BJ (cell line): ENCODE measurements around the gene SLX4IP. TPM values are rescaled to one million over a fixed set of nuclear protein-coding genes. Genes with fewer than 3 reads are reported as not detected.

Source experiments
- CTCF ChIA-PET: fragments of 350-600 bp; formaldehyde crosslinking; extraction: SDS; loops from one replicate; lab custom pipeline; 2021; ENCODE audit warnings: antibody characterized with exemption, inconsistent platforms; lab: Yijun Ruan, JAX
- POLR2A ChIA-PET: fragments of 300-600 bp; sonication (Branson Sonifier 250); formaldehyde crosslinking; extraction: SDS; loops from one replicate; lab custom pipeline; 2021; ENCODE audit warnings: antibody characterized with exemption; lab: Charles Lee
- DNase-seq: peaks from one replicate; pipeline ENCODE4 v3.0.0-alpha.2; 2011; ENCODE audit warnings: low read depth
- H3K27me3 ChIP-seq: 2 replicates; pipeline ENCODE4 v1.6.0; 2011; ENCODE audit warnings: low read length; ENCODE audit not compliant: control insufficient read depth, insufficient read depth
- H3K36me3 ChIP-seq: 2 replicates; pipeline ENCODE4 v1.5.1; 2011; ENCODE audit warnings: low read length; ENCODE audit not compliant: control insufficient read depth, insufficient read depth
- H3K4me3 ChIP-seq: 2 replicates; pipeline ENCODE4 v1.5.1; 2011; ENCODE audit warnings: low read depth, mild to moderate bottlenecking, control low read depth, low read length
- CTCF ChIP-seq: IDR thresholded peaks from 2 replicates; pipeline ENCODE4 v1.5.1; 2011; ENCODE audit warnings: low read depth, mild to moderate bottlenecking, control low read depth, inconsistent platforms, low read length, moderate library complexity; ENCODE audit not compliant: insufficient read depth
- polyA plus RNA-seq: library from polyadenylated mRNA; depleted of rRNA; stranded (reverse); fragments of >200 nt; gene quantifications from 2 replicates; pipeline ENCODE4 v1.2.3, GENCODE V29; 2011

Gene SLX4IP
- polyA plus RNA-seq, 1 experiment = 1.6 TPM

GRCh38 chr20:10466855-10467254, 31.8 kb downstream of the SLX4IP start:
- H3K4me3 ChIP-seq = no peak overlapping the region
- POLR2A ChIA-PET = no interaction called here
- CTCF ChIA-PET = interaction anchor here (1.0 kb wide), 1 partner anchor 208 kb away, joined by 3 read pairs; no protein-coding TSS in a partner anchor
- TF ChIP-seq CTCF = no peak
- no peak for DNase-seq
- no peaks in the 10 kb centered on the region for H3K36me3 ChIP-seq
- no peaks in the 10 kb centered on the region for H3K27me3 ChIP-seq

GRCh38 chr20:10467681-10468339, 32.7 kb downstream of the SLX4IP start:
- Histone ChIP-seq H3K36me3 (no peaks in the 10 kb centered on the region), H3K4me3 (no peak overlapping the region), H3K27me3 (no peaks in the 10 kb centered on the region)
- no peak for TF ChIP-seq CTCF
- DNase-seq = no peak
- ChIA-PET CTCF (interaction anchor here (1.1 to 1.5 kb wide), 2 partner anchors 67 to 1077 kb away, joined by 3 to 6 read pairs; no protein-coding TSS in a partner anchor), POLR2A (no interaction called here)

DNA sequence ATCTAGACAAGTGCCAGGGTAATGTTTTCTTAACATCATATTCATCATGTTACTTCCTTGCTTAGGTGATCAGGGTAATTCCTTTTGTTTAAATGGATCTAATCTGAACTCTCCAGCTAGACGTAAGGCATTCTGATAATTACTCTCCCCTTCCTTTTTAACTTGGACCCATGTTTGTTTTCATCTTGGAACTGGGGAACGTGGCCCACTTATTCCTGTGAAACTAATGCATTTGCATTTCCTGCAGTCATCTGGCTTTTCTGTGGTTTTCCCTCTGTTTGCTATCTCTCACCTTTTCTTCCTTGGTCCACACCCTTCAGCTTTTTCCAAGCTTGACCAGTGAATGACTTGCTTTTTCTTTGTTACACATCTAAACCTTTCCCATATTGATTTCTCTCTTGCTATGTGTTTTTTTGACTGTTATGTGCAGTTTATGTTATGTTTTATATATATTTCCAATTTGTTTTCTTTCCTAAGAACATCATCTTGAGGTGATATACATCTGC, 33.3 kb downstream of the SLX4IP start:
- Histone ChIP-seq H3K36me3 (no peaks in the 10 kb centered on the region), H3K27me3 (no peaks in the 10 kb centered on the region), H3K4me3 (no peak overlapping the region)
- ChIA-PET POLR2A (no interaction called here), CTCF (interaction anchor here (0.9 to 1.5 kb wide), 4 partner anchors 66 to 1077 kb away, joined by 3 to 6 read pairs (median 4); no protein-coding TSS in a partner anchor)
- TF ChIP-seq CTCF = no peak
- DNase-seq = no peak

- no peaks in the 10 kb centered on the region for H3K36me3 ChIP-seq
- TF ChIP-seq CTCF = no peak
- ChIA-PET CTCF (interaction anchor here (0.9 to 1.5 kb wide), 3 partner anchors 66 to 1074 kb away, joined by 3 to 6 read pairs (median 5); no protein-coding TSS in a partner anchor), POLR2A (no interaction called here)
- DNase-seq = no peak
- H3K27me3 ChIP-seq = no peaks in the 10 kb centered on the region
- H3K4me3 ChIP-seq = no peak overlapping the region
Observed at GRCh38 chr20:10469056-10469455, 34.0 kb downstream of the SLX4IP start.

DNA sequence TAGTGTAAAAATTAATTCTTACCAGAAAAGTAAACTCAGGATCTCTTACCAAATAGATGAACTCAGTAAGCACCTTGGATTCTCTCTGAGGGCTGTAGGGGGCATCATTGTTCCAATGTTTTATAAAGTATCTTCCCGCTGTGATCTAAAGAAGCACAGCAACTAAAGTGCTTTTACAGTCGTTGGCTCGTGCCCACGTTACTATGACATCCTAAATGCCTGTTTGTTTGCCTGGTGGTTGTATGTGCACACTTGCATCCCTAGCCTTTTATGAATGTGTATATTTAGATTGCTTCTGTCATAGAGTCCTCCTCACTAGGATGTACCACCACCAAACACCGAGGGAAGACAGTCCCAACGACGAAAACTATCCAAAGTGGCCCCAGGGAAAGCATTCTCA, 34.5 kb downstream of the SLX4IP start:
- H3K4me3 ChIP-seq = no peak overlapping the region
- no peaks in the 10 kb centered on the region for H3K36me3 ChIP-seq
- CTCF ChIA-PET = no interaction called here
- POLR2A ChIA-PET = no interaction called here
- peak; percentile 65 for TF ChIP-seq CTCF
- H3K27me3 ChIP-seq = no peaks in the 10 kb centered on the region
- peak; percentile 55 for DNase-seq
